C4-2B (cell line): ENCODE data around the gene CDR2.

Experiments
- CTCF ChIP-seq: fragments of 450-650 bp; conservative IDR thresholded peaks from 2 replicates; pipeline ENCODE4 v1.5.1; 2017; ENCODE audit warnings: mild to moderate bottlenecking
- ZFX ChIP-seq: fragments of 450-650 bp; IDR thresholded peaks from 2 replicates; pipeline ENCODE4 v1.6.1; 2017

DNA sequence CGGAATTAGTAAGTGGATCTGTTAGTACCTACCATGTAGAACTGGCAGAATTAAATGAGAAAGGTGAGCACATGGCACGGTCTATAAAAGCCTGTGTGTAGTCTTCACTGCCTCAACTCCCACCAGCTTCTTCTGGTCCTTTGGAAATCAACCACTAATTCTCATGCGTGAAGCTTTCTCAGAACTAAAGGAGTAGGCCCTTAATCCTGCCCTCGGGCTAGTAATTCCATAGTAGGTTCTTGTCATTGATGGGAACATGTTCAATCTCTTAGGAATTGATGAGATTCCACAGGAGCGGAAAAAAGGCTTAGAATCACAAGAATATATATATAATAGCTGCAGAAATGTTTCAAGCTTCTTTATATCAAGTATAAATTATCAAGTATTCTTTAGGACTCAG is 21.7 kb downstream of the CDR2 start:
- no peak for TF ChIP-seq CTCF
- TF ChIP-seq ZFX = no peak
